Colonic mucosa (tissue), 4 donors: ENCODE measurements around the gene CHN2. TPM values are rescaled to one million over a fixed set of nuclear protein-coding genes. Genes with fewer than 3 reads are reported as not detected.
A peak's percentile ranks its signal among the peaks of the same experiment; 100 is the strongest.

Experiments
- DNase-seq: peaks from one replicate; pipeline ENCODE4 v3.0.0-alpha.2; 2020
- H3K27ac ChIP-seq: fragments of 200-600 bp; one replicate; pipeline ENCODE4 v1.8.0; 2021
- H3K27me3 ChIP-seq: fragments of 200-600 bp; one replicate; pipeline ENCODE4 v1.8.0; 2021
- H3K36me3 ChIP-seq: fragments of 200-600 bp; one replicate; pipeline ENCODE4 v1.8.0; 2021
- H3K4me1 ChIP-seq: fragments of 200-600 bp; one replicate; pipeline ENCODE4 v1.8.0; 2021; ENCODE audit warnings: mild to moderate bottlenecking
- H3K4me3 ChIP-seq: fragments of 200-600 bp; one replicate; pipeline ENCODE4 v1.8.0; 2021
- H3K9ac ChIP-seq, 2 donors: one replicate each; pipeline ENCODE4 v1.7.0; 2013; ENCODE audit warnings: control low read depth in 2 of 2, low read depth in 2 of 2, low read length in 2 of 2
- H3K9me3 ChIP-seq: fragments of 200-600 bp; one replicate; pipeline ENCODE4 v1.8.0; 2021
- intact Hi-C: fragments of 100-400 bp; cut with DNase I; formaldehyde crosslinking; loops from one replicate; pipeline ENCODE4 v1.14.1; 2022
- total RNA-seq, 2 donors: library from RNA; stranded (reverse); fragmentation: NEBNext Ultra II Directional in 1 of 2; extraction: Animal tissue kit (Norgen Biotek cat#: 25700) in 1 of 2; gene quantifications; one replicate each; pipeline ENCODE4 v1.2.1, GENCODE V29; 2021
- TF ChIP-seq, protein P1 (sequence below): fragments of 200-600 bp; IDR thresholded peaks from one replicate; pipeline ENCODE4 v1.8.0; 2022; ENCODE audit warnings: antibody characterized with exemption, mild to moderate bottlenecking
- donor health status: healthy.
- donor health status: DM: no; HTN: no; CAD: no.
- donor health status: DM: no; HTN: no; CAD: no.

The CHN2 gene
- total RNA-seq, 2 donors from 2014 or later = 12.8 to 19.8 TPM

GRCh38 chr7:29173458-29173857 lies 21.1 kb upstream of the CHN2 start:
- Histone ChIP-seq H3K4me1 (no peaks in the 10 kb centered on the region), H3K36me3 (no peaks in the 10 kb centered on the region), H3K4me3 (no peak overlapping the region), H3K27me3 (no peaks in the 10 kb centered on the region), H3K9me3 (no peaks in the 10 kb centered on the region), H3K9ac (no peak overlapping the region), H3K27ac (no peak overlapping the region)
- no peak for DNase-seq
- intact Hi-C loops = no loop called here
- TF ChIP-seq, protein P1, sequence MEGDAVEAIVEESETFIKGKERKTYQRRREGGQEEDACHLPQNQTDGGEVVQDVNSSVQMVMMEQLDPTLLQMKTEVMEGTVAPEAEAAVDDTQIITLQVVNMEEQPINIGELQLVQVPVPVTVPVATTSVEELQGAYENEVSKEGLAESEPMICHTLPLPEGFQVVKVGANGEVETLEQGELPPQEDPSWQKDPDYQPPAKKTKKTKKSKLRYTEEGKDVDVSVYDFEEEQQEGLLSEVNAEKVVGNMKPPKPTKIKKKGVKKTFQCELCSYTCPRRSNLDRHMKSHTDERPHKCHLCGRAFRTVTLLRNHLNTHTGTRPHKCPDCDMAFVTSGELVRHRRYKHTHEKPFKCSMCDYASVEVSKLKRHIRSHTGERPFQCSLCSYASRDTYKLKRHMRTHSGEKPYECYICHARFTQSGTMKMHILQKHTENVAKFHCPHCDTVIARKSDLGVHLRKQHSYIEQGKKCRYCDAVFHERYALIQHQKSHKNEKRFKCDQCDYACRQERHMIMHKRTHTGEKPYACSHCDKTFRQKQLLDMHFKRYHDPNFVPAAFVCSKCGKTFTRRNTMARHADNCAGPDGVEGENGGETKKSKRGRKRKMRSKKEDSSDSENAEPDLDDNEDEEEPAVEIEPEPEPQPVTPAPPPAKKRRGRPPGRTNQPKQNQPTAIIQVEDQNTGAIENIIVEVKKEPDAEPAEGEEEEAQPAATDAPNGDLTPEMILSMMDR = no peak

DNA sequence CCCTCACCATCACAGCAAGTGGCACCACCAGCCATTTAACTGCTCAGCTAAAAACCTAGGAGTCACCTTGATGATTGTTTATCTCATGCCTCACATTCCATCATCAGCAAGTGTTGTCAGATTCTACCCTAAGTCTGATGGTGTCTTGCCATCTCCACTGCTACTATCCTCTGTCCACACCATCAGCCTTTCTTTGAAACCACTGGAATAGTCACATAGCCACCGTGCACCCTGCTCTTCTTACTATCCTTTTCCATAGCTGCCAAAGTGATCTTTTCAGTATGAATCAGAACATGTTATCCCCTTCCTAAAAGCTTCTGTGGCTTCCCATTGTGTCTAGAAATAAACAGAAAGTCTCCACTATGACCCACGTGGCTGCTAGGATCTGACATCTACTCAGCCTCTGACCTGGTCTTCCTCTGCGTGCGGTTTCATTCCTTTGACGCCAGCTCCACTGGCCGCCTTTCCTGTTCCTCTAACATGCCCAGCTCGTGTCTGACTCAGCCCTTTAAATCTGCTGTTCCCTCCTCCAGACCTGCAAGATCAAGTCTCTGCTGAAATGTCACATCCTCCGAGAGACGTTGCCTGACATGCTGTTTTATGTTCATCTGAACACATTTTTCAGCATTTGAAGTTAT lies 16.5 kb upstream of the CHN2 start:
- H3K4me3 ChIP-seq = no peak overlapping the region
- H3K4me1 ChIP-seq = no peaks in the 10 kb centered on the region
- intact Hi-C loops = no loop called here
- no peaks in the 10 kb centered on the region for H3K27me3 ChIP-seq
- H3K27ac ChIP-seq = no peak overlapping the region
- H3K9me3 ChIP-seq = no peaks in the 10 kb centered on the region
- DNase-seq = peak; percentile 32
- no peaks in the 10 kb centered on the region for H3K36me3 ChIP-seq
- TF ChIP-seq, protein P1 = no peak
- H3K9ac ChIP-seq = no peak overlapping the region

DNA sequence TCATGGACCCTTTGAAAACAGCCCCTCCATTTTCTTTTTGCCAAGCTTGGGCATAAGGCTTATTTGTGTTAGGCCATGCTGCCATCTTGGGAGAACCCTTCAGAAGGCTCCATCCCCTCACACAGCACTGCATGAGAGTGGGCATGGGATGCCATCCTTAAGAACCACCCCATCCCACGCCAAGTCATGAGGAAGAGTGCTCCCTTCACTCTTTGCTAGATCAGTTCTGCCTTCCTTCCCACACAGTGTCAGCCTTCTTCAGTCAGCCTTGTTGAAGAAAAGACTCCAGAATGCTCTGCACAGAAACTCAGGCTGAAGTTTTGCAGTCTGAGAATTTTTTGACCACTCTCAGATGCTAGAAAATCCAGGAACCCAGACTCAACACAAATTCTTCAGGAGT lies 15.5 kb upstream of the CHN2 start:
- H3K4me3 ChIP-seq = no peak overlapping the region
- H3K4me1 ChIP-seq = no peaks in the 10 kb centered on the region
- no peak for DNase-seq
- no peak overlapping the region for H3K27ac ChIP-seq
- intact Hi-C loops = no loop called here
- H3K9ac ChIP-seq = no peak overlapping the region
- H3K27me3 ChIP-seq = no peaks in the 10 kb centered on the region
- no peaks in the 10 kb centered on the region for H3K36me3 ChIP-seq
- TF ChIP-seq, protein P1 = no peak
- no peaks in the 10 kb centered on the region for H3K9me3 ChIP-seq

- Histone ChIP-seq H3K27ac (no peak overlapping the region), H3K4me3 (no peak overlapping the region), H3K4me1 (no peaks in the 10 kb centered on the region), H3K36me3 (no peaks in the 10 kb centered on the region), H3K9ac (no peak overlapping the region), H3K27me3 (no peaks in the 10 kb centered on the region), H3K9me3 (no peaks in the 10 kb centered on the region)
- intact Hi-C loops = no loop called here
- DNase-seq = no peak
- TF ChIP-seq, protein P1 = no peak
Observed at GRCh38 chr7:29184599-29184998, 10.0 kb upstream of the CHN2 start.

DNA sequence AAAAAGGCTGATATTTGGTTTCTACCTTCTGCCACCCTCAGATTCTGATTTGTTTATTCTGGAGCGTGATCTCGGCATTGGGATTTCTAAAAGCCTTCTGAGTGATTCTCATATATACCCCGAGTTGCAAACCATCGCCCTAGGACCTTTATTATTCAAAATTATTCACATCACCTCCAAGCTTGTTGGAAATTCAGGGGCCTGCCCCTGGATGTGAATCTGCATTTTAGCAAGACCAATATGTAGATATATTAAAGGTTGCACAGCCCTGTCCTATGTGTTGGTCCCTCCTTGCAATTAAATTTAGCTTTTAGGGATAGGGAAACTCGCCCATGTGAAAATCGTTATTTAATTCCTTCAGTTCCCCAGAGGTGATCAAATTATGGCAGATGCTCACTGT lies 9.0 kb upstream of the CHN2 start:
- no peak for DNase-seq
- Histone ChIP-seq H3K27me3 (no peaks in the 10 kb centered on the region), H3K4me3 (no peak overlapping the region), H3K36me3 (no peaks in the 10 kb centered on the region), H3K4me1 (no peaks in the 10 kb centered on the region), H3K27ac (no peak overlapping the region), H3K9ac (no peak overlapping the region), H3K9me3 (no peaks in the 10 kb centered on the region)
- TF ChIP-seq, protein P1 = no peak
- intact Hi-C loops = no loop called here
